Stimulated activated CD8-positive, alpha-beta memory T cell treated with anti-CD3 and anti-CD28 coated beads, Interleukin-7, amount 100 ng/mL, for 24 hours (primary cell): ENCODE data around the gene TMEM125.

ENCODE experiments used
- DNase-seq: peaks from one replicate; pipeline ENCODE4 v3.0.0-alpha.2; 2020; ENCODE audit warnings: low read depth

TMEM125 gene

GRCh38 chr1:43247256-43247921, 22.4 kb upstream of the TMEM125 start:
- DNase-seq: no peak

- DNase-seq: no peak
These were observed 19.4 kb upstream of the TMEM125 start for GRCh38 chr1:43250351-43250761.

- no peak for DNase-seq
These were observed 18.8 kb upstream of the TMEM125 start for GRCh38 chr1:43251024-43251423.

GRCh38 chr1:43252225-43252624, 17.6 kb upstream of the TMEM125 start:
- DNase-seq: no peak

- DNase-seq: no peak
These were observed 16.6 kb upstream of the TMEM125 start for GRCh38 chr1:43253173-43253572.

- DNase-seq: no peak
These were observed 15.9 kb upstream of the TMEM125 start for GRCh38 chr1:43253876-43254275.

GRCh38 chr1:43255438-43256210, 14.2 kb upstream of the TMEM125 start:
- no peak for DNase-seq

GRCh38 chr1:43256675-43257570, 12.9 kb upstream of the TMEM125 start:
- DNase-seq: no peak

- no peak for DNase-seq
These were observed 11.4 kb upstream of the TMEM125 start for GRCh38 chr1:43258370-43258769.

- DNase-seq: no peak
These were observed 4.4 kb upstream of the TMEM125 start for GRCh38 chr1:43265431-43265830.

- no peak for DNase-seq
These were observed 2.9 kb upstream of the TMEM125 start for GRCh38 chr1:43266881-43267280.

GRCh38 chr1:43267291-43267805, 2.4 kb upstream of the TMEM125 start:
- DNase-seq: no peak

GRCh38 chr1:43267818-43268425, 1.9 kb upstream of the TMEM125 start:
- DNase-seq: no peak

- DNase-seq: no peak
These were observed 775 bp downstream of the TMEM125 start for GRCh38 chr1:43270421-43271095.

GRCh38 chr1:43271186-43272118, 1.7 kb downstream of the TMEM125 start:
- no peak for DNase-seq

- no peak for DNase-seq
These were observed 2.4 kb downstream of the TMEM125 start for GRCh38 chr1:43272161-43272560.

GRCh38 chr1:43272576-43273571, 3.1 kb downstream of the TMEM125 start:
- no peak for DNase-seq

- no peak for DNase-seq
These were observed 3.9 kb downstream of the TMEM125 start for GRCh38 chr1:43273708-43274107.
